Articular chondrocyte of knee joint (primary cell): ENCODE data around the gene F3. TPM values are rescaled to one million over a fixed set of nuclear protein-coding genes. Genes with fewer than 3 reads are reported as not detected.

Experiments used
- total RNA-seq: library from RNA; depleted of rRNA; stranded (reverse); fragments of >200 nt; gene quantifications from 2 replicates; pipeline ENCODE4 v1.2.3, GENCODE V29; 2012

F3 gene
- 28.9 and 45.0 TPM in 2 replicates for total RNA-seq

GRCh38 chr1:94541246-94542087 is at the start of gene F3:
TSS of gene F3 (minus strand) at chr1:94541759. CDS start at chr1:94541636, 123 bp downstream.

Other genes starting within 250 kb of the F3 start
- 37.6 and 45.9 TPM in 2 replicates for gene ABCD3, start 123.4 kb downstream of the F3 start, total RNA-seq